HEK293 (cell line): ENCODE measurements around the gene SERPINB5.

Experiments
- CTCF ChIA-PET: fragments of 350-600 bp; formaldehyde crosslinking; extraction: SDS; loops from one replicate; lab custom pipeline; 2021; ENCODE audit warnings: antibody characterized with exemption; lab: Yijun Ruan, JAX
- POLR2A ChIA-PET: fragments of 300-600 bp; formaldehyde crosslinking; extraction: SDS; loops from one replicate; lab custom pipeline; 2020; ENCODE audit warnings: antibody characterized with exemption, inconsistent platforms; lab: Yijun Ruan, JAX
- H3K27ac ChIP-seq: fragments of 200-500 bp; sonication (Bioruptor generic); 2 replicates; pipeline ENCODE4 v1.5.1; 2014; ENCODE audit warnings: low read depth, low read length, control low read depth, inconsistent platforms; ENCODE audit errors: extremely low read depth
- H3K36me3 ChIP-seq, 2 experiments: fragments of 200-500 bp in 1 of 2; sonication (Bioruptor generic) in 1 of 2; 1 replicate in 1 of 2; 2 replicates in 1 of 2; pipeline ENCODE4 v1.5.1; 2014 to 2017; ENCODE audit warnings: inconsistent platforms in 2 of 2, low read length in 2 of 2; ENCODE audit not compliant: control insufficient read depth in 2 of 2, insufficient read depth in 1 of 2
- H3K4me1 ChIP-seq: fragments of 200-500 bp; sonication (Bioruptor generic); 2 replicates; pipeline ENCODE4 v1.5.1; 2014; ENCODE audit warnings: mild to moderate bottlenecking, low read length, inconsistent platforms; ENCODE audit not compliant: control insufficient read depth, insufficient read depth
- H3K4me3 ChIP-seq: 2 replicates; pipeline ENCODE4 v1.5.1; 2011; ENCODE audit warnings: low read depth, mild to moderate bottlenecking, control low read depth, low read length, moderate library complexity
- H3K9me3 ChIP-seq: fragments of 200-500 bp; sonication (Bioruptor generic); 2 replicates; pipeline ENCODE4 v1.5.1; 2014; ENCODE audit warnings: low read depth, low read length, inconsistent platforms; ENCODE audit not compliant: control insufficient read depth, insufficient read depth
- KLF10 ChIP-seq: fragments of 450-650 bp; IDR thresholded peaks from 2 replicates; pipeline ENCODE4 v1.5.1; 2018; ENCODE audit warnings: missing biosample characterization, mild to moderate bottlenecking, missing genetic modification characterization
- KLF8 ChIP-seq: fragments of 450-650 bp; formaldehyde crosslinking; IDR thresholded peaks from 2 replicates; pipeline ENCODE4 v1.5.1; 2016; ENCODE audit warnings: missing biosample characterization, missing genetic modification characterization
- PRDM10 ChIP-seq: fragments of 450-650 bp; formaldehyde crosslinking; IDR thresholded peaks from 2 replicates; pipeline ENCODE4 v1.5.1; 2016; ENCODE audit warnings: missing biosample characterization, missing genetic modification characterization
- RBAK ChIP-seq: fragments of 450-650 bp; formaldehyde crosslinking; IDR thresholded peaks from 2 replicates; pipeline ENCODE4 v1.5.1; 2016; ENCODE audit warnings: missing biosample characterization, missing genetic modification characterization
- SP7 ChIP-seq: fragments of 450-650 bp; formaldehyde crosslinking; IDR thresholded peaks from 2 replicates; pipeline ENCODE4 v1.5.1; 2016; ENCODE audit warnings: missing biosample characterization, missing genetic modification characterization
- ZBTB10 ChIP-seq: fragments of 450-650 bp; formaldehyde crosslinking; IDR thresholded peaks from 2 replicates; pipeline ENCODE4 v1.5.1; 2016; ENCODE audit warnings: missing biosample characterization, missing genetic modification characterization
- ZNF16 ChIP-seq: fragments of 450-650 bp; formaldehyde crosslinking; IDR thresholded peaks from 2 replicates; pipeline ENCODE4 v1.5.1; 2016; ENCODE audit warnings: low read depth, missing biosample characterization, missing genetic modification characterization
- ZNF266 ChIP-seq: fragments of 450-650 bp; formaldehyde crosslinking; IDR thresholded peaks from 2 replicates; pipeline ENCODE4 v1.5.1; 2016; ENCODE audit warnings: missing biosample characterization, missing genetic modification characterization, low read depth
- ZNF423 ChIP-seq: fragments of 450-650 bp; formaldehyde crosslinking; IDR thresholded peaks from 2 replicates; pipeline ENCODE4 v1.5.1; 2016; ENCODE audit warnings: missing biosample characterization, missing genetic modification characterization
- ZNF449 ChIP-seq: fragments of 450-650 bp; formaldehyde crosslinking; IDR thresholded peaks from 2 replicates; pipeline ENCODE4 v1.5.1; 2017; ENCODE audit warnings: missing biosample characterization, mild to moderate bottlenecking, missing genetic modification characterization, moderate library complexity
- ZNF544 ChIP-seq: fragments of 450-650 bp; formaldehyde crosslinking; IDR thresholded peaks from 2 replicates; pipeline ENCODE4 v1.5.0; 2017; ENCODE audit warnings: missing biosample characterization, missing genetic modification characterization
- ZNF560 ChIP-seq: fragments of 450-650 bp; formaldehyde crosslinking; IDR thresholded peaks from 2 replicates; pipeline ENCODE4 v1.5.1; 2017; ENCODE audit warnings: missing biosample characterization, missing genetic modification characterization, borderline replicate concordance
- ZNF571 ChIP-seq: fragments of 450-650 bp; formaldehyde crosslinking; IDR thresholded peaks from 2 replicates; pipeline ENCODE4 v1.5.0; 2017; ENCODE audit warnings: missing biosample characterization, missing genetic modification characterization
- ZNF777 ChIP-seq: fragments of 450-650 bp; formaldehyde crosslinking; IDR thresholded peaks from 2 replicates; pipeline ENCODE4 v1.5.1; 2017; ENCODE audit warnings: missing biosample characterization, missing genetic modification characterization, borderline replicate concordance
- ZNF830 ChIP-seq: fragments of 450-650 bp; IDR thresholded peaks from 2 replicates; pipeline ENCODE4 v1.5.0; 2018; ENCODE audit warnings: missing biosample characterization, missing genetic modification characterization, low read depth, mild to moderate bottlenecking, moderate library complexity
- ZNF843 ChIP-seq: fragments of 450-650 bp; formaldehyde crosslinking; IDR thresholded peaks from 2 replicates; pipeline ENCODE4 v1.5.1; 2016; ENCODE audit warnings: missing biosample characterization, missing genetic modification characterization
- TF ChIP-seq, protein P1 (sequence below): fragments of 450-650 bp; formaldehyde crosslinking; IDR thresholded peaks from 2 replicates; pipeline ENCODE4 v1.5.1; 2016; ENCODE audit warnings: missing biosample characterization, missing genetic modification characterization
- TF ChIP-seq, protein P2 (sequence below): fragments of 450-650 bp; formaldehyde crosslinking; IDR thresholded peaks from 2 replicates; pipeline ENCODE4 v1.5.1; 2016; ENCODE audit warnings: missing biosample characterization, missing genetic modification characterization, borderline replicate concordance

SERPINB5 gene

DNA sequence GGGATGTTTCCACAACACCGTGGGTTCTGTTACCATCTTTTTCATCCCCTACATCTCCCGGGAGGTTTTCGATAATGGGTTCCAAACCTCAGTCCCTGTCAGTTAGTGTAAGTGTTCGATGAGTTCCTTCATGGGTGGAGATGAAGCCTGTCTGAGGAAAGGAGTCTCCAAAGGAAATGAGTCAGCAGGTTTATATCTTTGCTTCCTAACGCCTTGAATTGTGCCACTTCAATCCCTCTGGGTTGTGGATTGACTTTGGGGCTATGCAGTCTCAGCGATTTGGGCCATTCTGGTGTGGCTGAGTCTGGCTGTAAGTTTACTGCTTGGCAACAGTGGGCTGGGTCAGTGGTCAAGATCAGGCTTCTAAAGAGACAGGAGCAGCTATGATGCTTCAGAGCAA is 1.2 kb downstream of the SERPINB5 start:
- no peaks in the 10 kb centered on the region for H3K36me3 ChIP-seq
- TF ChIP-seq ZNF544 (tag by site-specific recombination) = no peak
- H3K27ac ChIP-seq = no peak overlapping the region
- H3K9me3 ChIP-seq = no peaks in the 10 kb centered on the region
- no peak overlapping the region for H3K4me3 ChIP-seq
- ChIA-PET CTCF (interaction anchor here (0.7 to 1.3 kb wide), 3 partner anchors 12 to 38 kb away, joined by 3 to 6 read pairs (median 4); no protein-coding TSS in a partner anchor), POLR2A (no interaction called here)
- H3K4me1 ChIP-seq = no peaks in the 10 kb centered on the region

GRCh38 chr18:63479826-63480225 is 3.1 kb downstream of the SERPINB5 start:
- TF ChIP-seq, protein P1, sequence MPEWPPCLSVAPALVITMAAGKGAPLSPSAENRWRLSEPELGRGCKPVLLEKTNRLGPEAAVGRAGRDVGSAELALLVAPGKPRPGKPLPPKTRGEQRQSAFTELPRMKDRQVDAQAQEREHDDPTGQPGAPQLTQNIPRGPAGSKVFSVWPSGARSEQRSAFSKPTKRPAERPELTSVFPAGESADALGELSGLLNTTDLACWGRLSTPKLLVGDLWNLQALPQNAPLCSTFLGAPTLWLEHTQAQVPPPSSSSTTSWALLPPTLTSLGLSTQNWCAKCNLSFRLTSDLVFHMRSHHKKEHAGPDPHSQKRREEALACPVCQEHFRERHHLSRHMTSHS (tag by site-specific recombination) = no peak
- TF ChIP-seq, protein P2, sequence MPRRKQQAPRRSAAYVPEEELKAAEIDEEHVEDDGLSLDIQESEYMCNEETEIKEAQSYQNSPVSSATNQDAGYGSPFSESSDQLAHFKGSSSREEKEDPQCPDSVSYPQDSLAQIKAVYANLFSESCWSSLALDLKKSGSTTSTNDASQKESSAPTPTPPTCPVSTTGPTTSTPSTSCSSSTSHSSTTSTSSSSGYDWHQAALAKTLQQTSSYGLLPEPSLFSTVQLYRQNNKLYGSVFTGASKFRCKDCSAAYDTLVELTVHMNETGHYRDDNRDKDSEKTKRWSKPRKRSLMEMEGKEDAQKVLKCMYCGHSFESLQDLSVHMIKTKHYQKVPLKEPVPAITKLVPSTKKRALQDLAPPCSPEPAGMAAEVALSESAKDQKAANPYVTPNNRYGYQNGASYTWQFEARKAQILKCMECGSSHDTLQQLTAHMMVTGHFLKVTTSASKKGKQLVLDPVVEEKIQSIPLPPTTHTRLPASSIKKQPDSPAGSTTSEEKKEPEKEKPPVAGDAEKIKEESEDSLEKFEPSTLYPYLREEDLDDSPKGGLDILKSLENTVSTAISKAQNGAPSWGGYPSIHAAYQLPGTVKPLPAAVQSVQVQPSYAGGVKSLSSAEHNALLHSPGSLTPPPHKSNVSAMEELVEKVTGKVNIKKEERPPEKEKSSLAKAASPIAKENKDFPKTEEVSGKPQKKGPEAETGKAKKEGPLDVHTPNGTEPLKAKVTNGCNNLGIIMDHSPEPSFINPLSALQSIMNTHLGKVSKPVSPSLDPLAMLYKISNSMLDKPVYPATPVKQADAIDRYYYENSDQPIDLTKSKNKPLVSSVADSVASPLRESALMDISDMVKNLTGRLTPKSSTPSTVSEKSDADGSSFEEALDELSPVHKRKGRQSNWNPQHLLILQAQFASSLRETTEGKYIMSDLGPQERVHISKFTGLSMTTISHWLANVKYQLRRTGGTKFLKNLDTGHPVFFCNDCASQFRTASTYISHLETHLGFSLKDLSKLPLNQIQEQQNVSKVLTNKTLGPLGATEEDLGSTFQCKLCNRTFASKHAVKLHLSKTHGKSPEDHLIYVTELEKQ (tag by site-specific recombination) = no peak
- TF ChIP-seq ZNF266 (tag by site-specific recombination) = no peak
- TF ChIP-seq PRDM10 (tag by site-specific recombination) = no peak
- no peak for TF ChIP-seq ZNF777 (tag by site-specific recombination)
- TF ChIP-seq ZNF560 (tag by site-specific recombination) = no peak
- no peak for TF ChIP-seq ZNF449
- no peak for TF ChIP-seq KLF8
- TF ChIP-seq ZNF830 (tag by site-specific recombination) = no peak
- CTCF ChIA-PET = no interaction called here
- Histone ChIP-seq H3K36me3 (no peaks in the 10 kb centered on the region), H3K9me3 (no peaks in the 10 kb centered on the region), H3K4me3 (no peak overlapping the region), H3K27ac (no peak overlapping the region), H3K4me1 (no peaks in the 10 kb centered on the region)
- POLR2A ChIA-PET = no interaction called here

DNA sequence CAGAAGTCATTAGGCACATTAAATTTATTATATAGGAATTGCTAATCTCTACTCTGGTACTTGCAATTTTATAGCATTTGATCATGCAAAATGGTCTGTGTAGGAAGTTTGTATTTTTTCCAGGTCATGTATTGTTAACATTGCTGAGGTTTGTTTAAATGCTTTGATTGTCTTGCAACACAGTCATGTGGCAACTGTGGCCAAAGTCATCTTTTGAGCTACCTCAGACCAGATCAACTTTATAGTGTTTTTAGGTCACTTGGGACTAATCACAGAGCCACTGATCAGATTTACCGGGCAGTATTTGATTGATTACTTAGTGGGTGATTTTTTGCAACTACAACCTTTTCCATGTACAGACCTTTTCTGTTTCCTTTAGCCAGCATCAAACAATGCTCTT is 3.7 kb downstream of the SERPINB5 start:
- Histone ChIP-seq H3K4me1 (no peaks in the 10 kb centered on the region), H3K4me3 (no peak overlapping the region), H3K27ac (no peak overlapping the region), H3K9me3 (no peaks in the 10 kb centered on the region), H3K36me3 (no peaks in the 10 kb centered on the region)
- CTCF ChIA-PET = no interaction called here
- POLR2A ChIA-PET = no interaction called here
- TF ChIP-seq ZBTB10 (tag by site-specific recombination) (no peak), ZNF571 (tag by site-specific recombination) (no peak), ZNF266 (tag by site-specific recombination) (no peak), ZNF843 (tag by site-specific recombination) (no peak), ZNF16 (tag by site-specific recombination) (no peak), SP7 (tag by site-specific recombination) (no peak), KLF10 (no peak), RBAK (tag by site-specific recombination) (no peak), ZNF423 (tag by site-specific recombination) (no peak)
